NCI-H2171 treated with DMSO at 0.1 percent for 48 hours (cell line): ENCODE data around the gene NDUFB4.
"Not testable (repeated sequence)": the region's sequence is repeated elsewhere in the genome, so short reads cannot be mapped to it uniquely, and the experiment has no call there.

ENCODE experiments used
- DNase-seq: peaks from one replicate; lab custom pipeline; 2025; lab: John Stamatoyannopoulos, UW

Gene NDUFB4

DNA sequence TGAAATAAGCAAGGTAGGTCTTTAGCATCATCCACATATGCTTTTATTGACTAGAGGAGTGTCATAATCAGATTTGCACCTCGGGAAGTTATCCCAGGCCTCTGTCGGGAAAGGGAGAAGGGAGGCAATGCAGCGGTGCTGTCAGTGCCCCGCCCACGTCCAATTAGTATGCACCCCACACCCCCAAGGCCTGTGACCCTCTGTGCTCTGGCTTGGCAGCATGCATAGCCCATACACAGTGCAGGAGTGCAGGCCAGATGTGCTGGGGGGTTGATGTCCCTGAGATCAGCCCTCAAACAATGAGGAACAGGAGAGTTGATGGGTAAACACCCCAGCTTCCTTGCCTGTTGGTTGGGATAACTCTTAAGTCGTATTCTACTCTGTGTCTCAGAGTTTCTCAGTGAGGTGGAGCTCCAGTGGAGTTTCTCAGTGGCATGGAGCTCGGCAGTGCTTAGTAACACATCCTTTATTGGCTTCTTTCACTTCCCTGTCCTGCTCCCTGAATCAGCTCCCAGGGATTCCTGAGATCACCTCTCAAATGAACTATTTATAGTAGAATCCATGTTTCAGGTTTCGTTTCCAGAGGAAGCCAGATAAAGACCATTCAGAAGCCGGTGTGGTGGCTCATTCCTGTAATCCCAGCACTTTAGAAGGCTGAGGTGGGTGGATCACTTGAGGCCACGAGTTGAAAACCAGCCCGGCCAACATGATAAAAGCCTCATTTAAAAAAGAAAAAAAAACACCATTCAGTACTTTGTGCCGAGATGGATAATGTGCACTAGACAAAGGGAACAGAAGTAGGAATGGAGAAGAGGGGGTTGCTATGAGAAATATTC lies 26.7 kb upstream of the NDUFB4 start:
- no peak for DNase-seq

- no peak for DNase-seq
Measured at GRCh38 chr3:120572027-120572426, 24.1 kb upstream of the NDUFB4 start.

- DNase-seq = no peak
Measured at GRCh38 chr3:120587332-120587975, 8.7 kb upstream of the NDUFB4 start.

- no peak for DNase-seq
Measured at GRCh38 chr3:120595788-120596115, 384 bp upstream of the NDUFB4 start.

DNA sequence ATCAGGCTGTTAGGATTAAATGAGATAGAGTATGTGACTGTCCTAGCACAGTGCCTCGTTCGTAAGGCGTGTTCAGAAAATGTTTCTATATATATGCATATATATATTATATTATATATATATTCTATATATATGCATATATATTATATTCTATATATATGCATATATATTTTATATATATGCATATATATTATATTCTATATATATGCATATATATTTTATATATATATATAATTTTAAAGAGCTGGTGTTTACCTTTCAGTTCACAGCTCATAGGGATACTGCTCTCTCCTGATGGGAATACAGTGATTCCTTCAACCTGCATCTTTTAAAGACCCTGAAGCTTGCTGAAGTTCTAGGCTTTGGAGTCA lies 702 bp downstream of the NDUFB4 start:
- no peak for DNase-seq

DNA sequence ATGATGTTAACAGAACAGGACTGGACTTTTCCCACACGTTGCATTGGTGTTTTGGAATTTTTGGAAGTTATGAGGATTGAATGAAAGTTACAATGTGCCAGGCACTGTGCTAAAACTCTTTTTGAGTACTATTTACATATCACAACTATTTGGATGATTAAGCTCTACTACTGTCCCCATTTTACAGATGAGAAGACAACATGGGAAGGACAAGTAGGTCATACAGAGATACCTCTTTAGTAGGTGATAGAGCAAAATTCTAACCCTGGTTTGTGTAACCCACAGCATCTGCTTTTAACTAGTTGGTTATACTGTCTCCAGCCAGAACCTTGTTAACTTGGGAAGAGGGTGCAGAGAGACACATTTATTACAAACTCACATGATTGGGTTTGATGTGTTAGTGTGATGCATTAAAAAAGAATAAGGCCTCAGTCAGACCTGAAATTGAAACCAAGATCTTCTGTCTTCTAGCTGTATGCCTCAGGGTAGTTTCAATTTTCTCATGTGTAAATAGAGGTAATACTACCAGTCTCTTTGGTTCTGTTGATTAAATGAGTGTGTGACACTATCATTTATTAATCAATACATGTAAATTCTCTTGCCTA lies 1.4 kb downstream of the NDUFB4 start:
- DNase-seq = no peak

DNA sequence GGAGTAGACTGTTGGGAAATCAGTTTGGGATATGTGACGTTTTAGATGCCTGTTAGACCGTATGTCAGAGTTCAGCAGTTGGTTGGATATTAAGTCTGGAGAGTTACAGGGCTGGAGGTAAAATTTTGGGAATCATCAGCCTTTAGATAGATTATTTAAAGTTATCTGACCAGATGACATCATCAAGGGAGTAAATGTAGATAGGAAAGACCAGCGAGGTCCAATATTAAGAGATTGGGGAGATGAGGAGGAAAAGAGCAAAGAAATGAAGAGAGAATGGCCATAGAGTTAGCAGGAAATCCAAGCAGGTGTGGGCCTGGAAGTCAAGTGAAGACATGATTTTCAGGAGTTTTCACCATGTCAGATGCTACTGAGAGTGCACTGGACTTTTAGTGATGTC lies 3.1 kb downstream of the NDUFB4 start:
- no peak for DNase-seq

GRCh38 chr3:120601554-120601953 lies 5.4 kb downstream of the NDUFB4 start:
- no peak for DNase-seq

DNA sequence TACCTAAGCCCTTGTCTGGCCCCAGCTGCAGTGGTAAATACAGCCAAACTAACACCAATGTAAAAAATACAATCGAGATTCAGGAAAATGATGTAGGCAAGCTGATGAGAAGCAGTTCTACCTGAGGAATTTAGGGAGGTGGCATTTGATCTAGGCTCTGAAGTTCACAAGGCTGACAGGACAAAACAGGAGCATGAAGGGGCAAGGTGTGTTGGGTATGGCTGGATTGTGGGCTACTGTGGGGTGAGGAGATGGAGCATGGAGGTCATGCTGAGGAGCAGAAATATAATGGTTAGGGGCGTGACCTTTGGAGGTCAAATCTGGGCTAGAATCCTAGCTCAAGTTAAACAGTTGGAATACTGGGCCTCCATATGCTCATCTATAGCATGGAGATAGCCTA lies 6.5 kb downstream of the NDUFB4 start:
- no peak for DNase-seq

DNA sequence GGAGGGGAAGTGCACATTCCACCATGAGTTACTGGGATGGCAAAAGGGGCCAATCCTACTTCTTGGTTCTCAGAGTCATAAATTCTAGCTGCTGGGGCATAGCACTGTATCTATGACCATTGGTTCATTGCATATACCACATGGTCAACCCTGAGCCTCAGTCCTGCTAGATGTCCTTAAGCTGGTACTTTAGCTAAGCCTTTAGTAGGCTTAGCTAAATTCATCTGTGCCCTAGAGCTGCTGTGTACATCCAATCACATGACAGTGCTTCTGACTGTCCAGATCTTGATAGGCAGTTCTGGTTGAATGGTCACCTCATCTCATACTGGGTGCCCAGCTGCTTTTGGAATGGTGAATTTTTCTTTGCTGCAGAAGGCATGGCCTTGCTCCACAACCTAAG lies 8.2 kb downstream of the NDUFB4 start:
- DNase-seq = no peak

DNA sequence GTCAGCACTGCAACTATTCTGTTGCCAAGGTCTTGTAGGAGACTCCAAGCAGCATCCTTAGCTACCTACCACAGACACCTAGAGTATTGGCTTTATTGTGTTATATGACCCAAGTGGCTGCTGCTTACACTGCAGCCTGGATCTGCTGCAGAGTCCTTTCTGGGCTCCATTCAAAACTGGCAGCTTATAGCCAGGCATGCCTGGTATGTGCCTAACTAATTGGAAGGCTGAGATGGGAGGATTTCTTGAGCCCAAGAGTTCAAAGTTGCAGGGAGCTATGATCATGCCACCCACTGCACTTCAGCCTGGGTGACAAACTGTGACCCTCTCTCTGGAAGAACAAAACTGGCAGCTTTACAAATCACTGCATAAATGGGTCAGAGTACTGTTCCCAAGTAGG lies 8.6 kb downstream of the NDUFB4 start:
- no peak for DNase-seq

GRCh38 chr3:120608506-120608905 lies 12.4 kb downstream of the NDUFB4 start:
- DNase-seq = no peak

- no peak for DNase-seq
Measured at GRCh38 chr3:120614765-120615164, 18.6 kb downstream of the NDUFB4 start.

- no peak for DNase-seq
Measured at GRCh38 chr3:120615847-120616609, 19.9 kb downstream of the NDUFB4 start.

GRCh38 chr3:120616745-120617144 lies 20.6 kb downstream of the NDUFB4 start:
- DNase-seq = not testable (repeated sequence)

DNA sequence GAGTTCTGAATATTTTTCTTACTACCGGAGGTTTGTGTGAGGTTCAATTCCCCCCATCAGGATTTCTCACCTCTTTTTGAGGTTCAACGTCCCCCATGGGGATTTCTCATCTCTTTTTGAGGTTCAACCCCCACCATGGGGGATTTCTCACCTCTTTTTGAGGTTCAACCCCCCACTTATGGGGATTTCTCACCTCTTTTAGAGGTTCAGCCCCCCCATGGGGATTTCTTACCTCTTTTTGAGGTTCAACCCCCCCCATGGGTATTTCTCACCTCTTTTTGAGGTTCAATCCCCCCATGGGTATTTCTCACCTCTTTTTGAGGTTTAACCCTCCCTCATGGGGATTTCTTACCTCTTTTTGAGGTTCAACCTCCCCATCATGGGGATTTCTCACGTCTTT lies 26.3 kb downstream of the NDUFB4 start:
- no peak for DNase-seq

- DNase-seq = no peak
Measured at GRCh38 chr3:120622870-120623726, 27.0 kb downstream of the NDUFB4 start.

GRCh38 chr3:120623727-120624093 lies 27.6 kb downstream of the NDUFB4 start:
- no peak for DNase-seq

DNA sequence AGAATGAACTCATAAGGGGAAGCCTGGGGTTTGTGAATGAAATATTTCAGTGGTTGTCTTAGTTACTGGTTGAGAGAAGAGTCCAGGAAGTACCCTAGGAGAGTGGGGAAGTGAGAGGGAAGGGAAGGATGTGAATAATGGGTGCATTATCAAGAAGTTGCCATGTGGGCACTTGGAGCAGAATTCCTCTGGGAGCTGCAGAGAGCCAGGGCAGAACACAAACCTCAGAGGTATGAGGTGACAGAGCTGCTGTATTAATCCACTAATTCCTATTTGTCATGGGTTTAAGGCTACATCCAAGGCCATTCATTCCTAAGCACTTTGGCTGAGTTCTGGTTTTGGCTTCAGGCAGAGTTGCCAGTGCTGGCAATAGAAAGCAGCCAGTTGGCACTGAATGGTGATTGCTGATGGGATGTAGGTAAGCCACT lies 29.0 kb downstream of the NDUFB4 start:
- DNase-seq = no peak

GRCh38 chr3:120634539-120634938 lies 38.4 kb downstream of the NDUFB4 start:
- no peak for DNase-seq

- DNase-seq = no peak
Measured at GRCh38 chr3:120636795-120637401, 40.8 kb downstream of the NDUFB4 start.
